Liver (tissue), 9 donors: ENCODE data around the gene PLCXD3. TPM values are rescaled to one million over a fixed set of nuclear protein-coding genes. Genes with fewer than 3 reads are reported as not detected.

Experiments used
- DNase-seq: peaks from one replicate; pipeline ENCODE4 v3.0.0-alpha.2; 2017; ENCODE audit warnings: low spot score
- H3K27ac ChIP-seq, 2 donors: one replicate each; pipeline ENCODE4 v1.7.0; 2013; ENCODE audit warnings: inconsistent platforms in 2 of 2, low read length in 2 of 2, control low read depth in 1 of 2, low read depth in 1 of 2, mild to moderate bottlenecking in 1 of 2
- H3K27me3 ChIP-seq, 4 donors: one replicate each; pipeline versions ENCODE4 v1.6.1 to v1.7.0; 2013; ENCODE audit warnings: low read length in 3 of 4, inconsistent platforms in 1 of 4, mild to moderate bottlenecking in 1 of 4, moderate library complexity in 1 of 4; ENCODE audit not compliant: control insufficient read depth in 4 of 4, insufficient read depth in 4 of 4
- H3K36me3 ChIP-seq, 4 donors: one replicate each; pipeline versions ENCODE4 v1.6.1 to v1.7.0; 2013; ENCODE audit warnings: low read length in 3 of 4, mild to moderate bottlenecking in 3 of 4, low read depth in 1 of 4, moderate library complexity in 1 of 4; ENCODE audit not compliant: control insufficient read depth in 4 of 4, insufficient read depth in 3 of 4
- H3K4me1 ChIP-seq, 4 donors: one replicate each; pipeline versions ENCODE4 v1.6.1 to v1.7.0; 2013; ENCODE audit warnings: low read length in 3 of 4, mild to moderate bottlenecking in 3 of 4, moderate library complexity in 1 of 4; ENCODE audit not compliant: control insufficient read depth in 4 of 4, insufficient read depth in 4 of 4
- H3K4me3 ChIP-seq, 3 donors: one replicate each; pipeline versions ENCODE4 v1.6.1 to v1.7.0; 2013; ENCODE audit warnings: low read length in 3 of 3, control low read depth in 1 of 3, low read depth in 1 of 3, mild to moderate bottlenecking in 1 of 3
- H3K9ac ChIP-seq, 2 donors: one replicate each; pipeline ENCODE4 v1.7.0; 2013; ENCODE audit warnings: low read length in 2 of 2, mild to moderate bottlenecking in 2 of 2, moderate library complexity in 2 of 2, control low read depth in 1 of 2, low read depth in 1 of 2
- H3K9me3 ChIP-seq, 4 donors: one replicate each; pipeline versions ENCODE4 v1.6.1 to v1.7.0; 2013; ENCODE audit warnings: low read length in 3 of 4; ENCODE audit not compliant: control insufficient read depth in 4 of 4
- ATF3 ChIP-seq: IDR thresholded peaks from 2 replicates; pipeline ENCODE4 v1.6.1; 2016; ENCODE audit warnings: antibody characterized with exemption
- CTCF ChIP-seq: fragments of 150-350 bp; IDR thresholded peaks from 2 replicates; pipeline ENCODE4 v1.5.1; 2017; ENCODE audit warnings: improper control_type of control experiment, low read depth, low read length; ENCODE audit not compliant: missing input control
- EGR1 ChIP-seq, 2 donors: IDR thresholded peaks; 2 replicates each; pipeline ENCODE4 v1.6.1; 2016 to 2018; ENCODE audit warnings: antibody characterized with exemption in 2 of 2, low read depth in 2 of 2
- FOXA1 ChIP-seq: IDR thresholded peaks from 2 replicates; pipeline ENCODE4 v1.6.1; 2016; ENCODE audit warnings: antibody characterized with exemption
- FOXA2 ChIP-seq: IDR thresholded peaks from 2 replicates; pipeline ENCODE4 v1.6.1; 2016; ENCODE audit warnings: antibody characterized with exemption
- GABPA ChIP-seq, 2 donors: IDR thresholded peaks in 1 of 2; conservative IDR thresholded peaks in 1 of 2; 2 replicates each; pipeline ENCODE4 v1.6.1; 2016; ENCODE audit warnings: antibody characterized with exemption in 2 of 2, mild to moderate bottlenecking in 1 of 2, moderate library complexity in 1 of 2
- HNF4A ChIP-seq, 2 donors: conservative IDR thresholded peaks; 2 replicates each; pipeline ENCODE4 v1.6.1; 2016; ENCODE audit warnings: antibody characterized with exemption in 2 of 2, mild to moderate bottlenecking in 2 of 2
- HNF4G ChIP-seq: IDR thresholded peaks from 2 replicates; pipeline ENCODE4 v1.6.1; 2016; ENCODE audit warnings: antibody characterized with exemption
- JUND ChIP-seq, 2 donors: IDR thresholded peaks; 2 replicates each; pipeline ENCODE4 v1.6.1; 2016; ENCODE audit warnings: antibody characterized with exemption in 2 of 2
- MAX ChIP-seq: IDR thresholded peaks from 2 replicates; pipeline ENCODE4 v1.6.1; 2016; ENCODE audit warnings: antibody characterized with exemption
- NR2F2 ChIP-seq: IDR thresholded peaks from 2 replicates; pipeline ENCODE4 v1.6.1; 2016; ENCODE audit warnings: antibody characterized with exemption
- RAD21 ChIP-seq, 2 donors: IDR thresholded peaks; 2 replicates each; pipeline ENCODE4 v1.6.1; 2016; ENCODE audit warnings: antibody characterized with exemption in 2 of 2, mild to moderate bottlenecking in 2 of 2
- REST ChIP-seq: IDR thresholded peaks from 2 replicates; pipeline ENCODE4 v1.6.1; 2016; ENCODE audit warnings: antibody characterized with exemption, mild to moderate bottlenecking
- RXRA ChIP-seq, 2 donors: IDR thresholded peaks; 2 replicates each; pipeline ENCODE4 v1.6.1; 2017 to 2018; ENCODE audit warnings: antibody characterized with exemption in 2 of 2, mild to moderate bottlenecking in 1 of 2
- SP1 ChIP-seq: IDR thresholded peaks from 2 replicates; pipeline ENCODE4 v1.6.1; 2018; ENCODE audit warnings: antibody characterized with exemption, mild to moderate bottlenecking
- TAF1 ChIP-seq: conservative IDR thresholded peaks from 2 replicates; pipeline ENCODE4 v1.6.1; 2016; ENCODE audit warnings: antibody characterized with exemption, mild to moderate bottlenecking
- YY1 ChIP-seq: IDR thresholded peaks from 2 replicates; pipeline ENCODE4 v1.6.1; 2016; ENCODE audit warnings: antibody characterized with exemption, mild to moderate bottlenecking
- ZBTB33 ChIP-seq: IDR thresholded peaks from 2 replicates; pipeline ENCODE4 v1.6.1; 2016; ENCODE audit warnings: antibody characterized with exemption
- WGBS: extraction: QIAGEN DNeasy Blood & Tissue Kit; methylation state at CpG from one replicate; pipeline ENCODE4 v1.1.7; 2013; 5-methylcytosine and 5-hydroxymethylcytosine counted together
- polyA plus RNA-seq, 2 donors: library from polyadenylated mRNA; stranded (reverse) in 1 of 2; unstranded in 1 of 2; fragments of 200-250 nt in 1 of 2; fragments of >200 nt in 1 of 2; fragmentation: Nextera tagmentation in 1 of 2; extraction: Ambion mirVana in 1 of 2; gene quantifications; one replicate each; pipeline versions ENCODE4 v1.2.1 to v1.2.3, GENCODE V29; 2013 to 2015
- total RNA-seq, 2 donors: library from RNA; depleted of rRNA; stranded (reverse); fragments of >200 nt; gene quantifications; one replicate each; pipeline ENCODE4 v1.2.3, GENCODE V29; 2014
- donor health status: healthy.
- donor health status: healthy.
- donor health status: healthy.
- donor health status: healthy.
- donor health status: healthy.

Gene PLCXD3
- total and polyA plus RNA-seq, 4 donors = 0.05 to 2.4 (median 0.58) TPM

- no peak overlapping the region for H3K4me3 ChIP-seq
- H3K9me3 ChIP-seq = no peaks in the 10 kb centered on the region
- H3K9ac ChIP-seq = no peak overlapping the region
- H3K27ac ChIP-seq = no peak overlapping the region
- H3K36me3 ChIP-seq = no peaks in the 10 kb centered on the region
- H3K27me3 ChIP-seq = no peaks in the 10 kb centered on the region
- TF ChIP-seq HNF4A (conservative IDR thresholded peaks at IDR 0.05) = no peak
- no peak for TF ChIP-seq SP1
- no peak for TF ChIP-seq GABPA (IDR thresholded peaks at IDR 0.05 in 1 of 2, conservative IDR thresholded peaks at IDR 0.05 in 1 of 2)
- TF ChIP-seq TAF1 = no peak
- no peak for TF ChIP-seq YY1
- TF ChIP-seq NR2F2 = no peak
- TF ChIP-seq EGR1 (IDR thresholded peaks at IDR 0.05; ENCODE audit: low read depth in 2 of 2) = no peak
- no peak for TF ChIP-seq ZBTB33
- TF ChIP-seq REST = no peak
- TF ChIP-seq JUND (IDR thresholded peaks at IDR 0.05) = no peak
- TF ChIP-seq HNF4G = no peak
- no peak for TF ChIP-seq FOXA2
- no peak for TF ChIP-seq RAD21 (IDR thresholded peaks at IDR 0.05)
- TF ChIP-seq FOXA1 = no peak
- WGBS = 55% methylated on average over 4 of the region's 4 CpGs
- DNase-seq = no peak
- no peaks in the 10 kb centered on the region for H3K4me1 ChIP-seq
Measured at GRCh38 chr5:41370482-41370881, 139.9 kb downstream of the PLCXD3 start.

GRCh38 chr5:41369799-41370198 is 140.6 kb downstream of the PLCXD3 start:
- H3K27me3 ChIP-seq = no peaks in the 10 kb centered on the region
- H3K36me3 ChIP-seq = no peaks in the 10 kb centered on the region
- no peak for DNase-seq
- H3K4me3 ChIP-seq = no peak overlapping the region
- H3K9me3 ChIP-seq = no peaks in the 10 kb centered on the region
- H3K4me1 ChIP-seq = no peaks in the 10 kb centered on the region
- 88% methylated on average over 2 of the region's 2 CpGs for WGBS
- no peak for TF ChIP-seq ZBTB33
- no peak for TF ChIP-seq CTCF
- no peak for TF ChIP-seq MAX
- TF ChIP-seq ATF3 = no peak
- no peak for TF ChIP-seq HNF4G
- no peak for TF ChIP-seq GABPA (IDR thresholded peaks at IDR 0.05 in 1 of 2, conservative IDR thresholded peaks at IDR 0.05 in 1 of 2)
- no peak for TF ChIP-seq NR2F2
- TF ChIP-seq TAF1 = no peak
- TF ChIP-seq FOXA1 = no peak
- TF ChIP-seq RXRA (IDR thresholded peaks at IDR 0.05) = no peak
- no peak for TF ChIP-seq EGR1 (IDR thresholded peaks at IDR 0.05; ENCODE audit: low read depth in 2 of 2)
- TF ChIP-seq JUND (IDR thresholded peaks at IDR 0.05) = no peak
- TF ChIP-seq HNF4A (conservative IDR thresholded peaks at IDR 0.05) = no peak
- no peak for TF ChIP-seq SP1
- no peak for TF ChIP-seq FOXA2
- TF ChIP-seq REST = no peak
- TF ChIP-seq YY1 = no peak
- no peak for TF ChIP-seq RAD21 (IDR thresholded peaks at IDR 0.05)
- no peak overlapping the region for H3K27ac ChIP-seq
- H3K9ac ChIP-seq = no peak overlapping the region
